SK-N-MC (cell line): ENCODE measurements around the gene ZNF774.

Experiments used
- EZH2 ChIP-seq: fragments of 200-600 bp; sonication (generic); IDR thresholded peaks from one replicate; pipeline ENCODE4 v1.6.1; 2017; ENCODE audit warnings: antibody characterized with exemption
- POLR2AphosphoS5 ChIP-seq: IDR thresholded peaks from 2 replicates; pipeline ENCODE4 v1.6.1; 2012; ENCODE audit warnings: mild to moderate bottlenecking, low read depth, low read length, borderline replicate concordance

- TF ChIP-seq POLR2AphosphoS5 (no peak), EZH2 (no peak)
These were observed 23.0 kb downstream of the ZNF774 start for GRCh38 chr15:90375071-90375470.
